Rectal smooth muscle tissue (tissue), 1 donor: Measurements from ENCODE around the gene LRP11.

Experiments used
- H3K27ac ChIP-seq: one replicate; pipeline ENCODE4 v1.7.0; 2013; ENCODE audit warnings: low read depth, low read length, inconsistent platforms
- H3K27me3 ChIP-seq: one replicate; pipeline ENCODE4 v1.7.0; 2013; ENCODE audit warnings: low read length; ENCODE audit not compliant: control insufficient read depth, insufficient read depth
- H3K36me3 ChIP-seq: one replicate; pipeline ENCODE4 v1.7.0; 2013; ENCODE audit warnings: low read length; ENCODE audit not compliant: control insufficient read depth, insufficient read depth
- H3K4me1 ChIP-seq: one replicate; pipeline ENCODE4 v1.7.0; 2013; ENCODE audit warnings: low read length; ENCODE audit not compliant: control insufficient read depth, insufficient read depth
- H3K4me3 ChIP-seq: one replicate; pipeline ENCODE4 v1.7.0; 2013; ENCODE audit warnings: low read length
- H3K9ac ChIP-seq: one replicate; pipeline ENCODE4 v1.7.0; 2013; ENCODE audit warnings: low read length

The LRP11 gene

GRCh38 chr6:149904661-149905370 is 40.7 kb upstream of the LRP11 start:
- Histone ChIP-seq H3K27ac (no peak overlapping the region), H3K4me1 (no peaks in the 10 kb centered on the region), H3K36me3 (no peaks in the 10 kb centered on the region), H3K4me3 (no peak overlapping the region), H3K9ac (no peak overlapping the region), H3K27me3 (no peaks in the 10 kb centered on the region)

DNA sequence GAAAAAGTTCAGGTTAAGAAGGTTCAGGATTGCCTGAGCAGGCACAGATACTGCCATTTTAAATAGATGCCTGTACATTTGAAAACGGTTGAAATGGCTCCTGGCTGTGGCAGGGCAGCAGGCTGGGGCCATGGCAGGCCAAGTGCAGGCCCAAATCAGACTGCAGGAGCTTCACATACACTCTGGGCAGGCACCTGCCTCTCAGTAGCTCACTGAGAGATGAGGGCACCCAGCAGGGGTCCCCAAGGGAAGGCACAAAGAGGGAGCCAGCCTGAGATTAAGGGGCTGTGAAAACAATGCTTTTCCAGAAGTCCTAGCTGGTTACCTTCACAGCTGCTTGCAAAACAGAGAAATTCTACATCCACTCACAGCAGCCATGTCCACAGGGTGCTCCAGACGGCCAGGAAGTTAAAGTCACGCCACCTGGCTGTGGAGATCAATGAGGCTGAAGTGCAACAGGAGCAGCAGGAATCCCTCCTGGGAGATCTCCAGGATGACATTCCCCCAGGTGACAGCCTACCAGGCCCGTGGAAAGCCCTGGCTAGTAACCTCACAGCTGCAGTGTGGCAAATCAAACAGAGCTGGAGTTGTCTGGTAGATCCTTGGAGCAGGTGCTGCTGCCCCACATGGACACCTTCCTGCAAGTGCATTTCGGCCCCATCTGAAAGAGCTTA is 39.9 kb upstream of the LRP11 start:
- no peaks in the 10 kb centered on the region for H3K27me3 ChIP-seq
- H3K4me1 ChIP-seq = no peaks in the 10 kb centered on the region
- no peak overlapping the region for H3K4me3 ChIP-seq
- H3K27ac ChIP-seq = no peak overlapping the region
- no peaks in the 10 kb centered on the region for H3K36me3 ChIP-seq
- H3K9ac ChIP-seq = no peak overlapping the region

GRCh38 chr6:149901444-149902140 is 37.4 kb upstream of the LRP11 start:
- Histone ChIP-seq H3K27ac (no peak overlapping the region), H3K9ac (no peak overlapping the region), H3K4me1 (peaks cover 3% of the 10 kb centered on the region), H3K4me3 (no peak overlapping the region), H3K36me3 (no peaks in the 10 kb centered on the region), H3K27me3 (peaks cover 2% of the 10 kb centered on the region)

DNA sequence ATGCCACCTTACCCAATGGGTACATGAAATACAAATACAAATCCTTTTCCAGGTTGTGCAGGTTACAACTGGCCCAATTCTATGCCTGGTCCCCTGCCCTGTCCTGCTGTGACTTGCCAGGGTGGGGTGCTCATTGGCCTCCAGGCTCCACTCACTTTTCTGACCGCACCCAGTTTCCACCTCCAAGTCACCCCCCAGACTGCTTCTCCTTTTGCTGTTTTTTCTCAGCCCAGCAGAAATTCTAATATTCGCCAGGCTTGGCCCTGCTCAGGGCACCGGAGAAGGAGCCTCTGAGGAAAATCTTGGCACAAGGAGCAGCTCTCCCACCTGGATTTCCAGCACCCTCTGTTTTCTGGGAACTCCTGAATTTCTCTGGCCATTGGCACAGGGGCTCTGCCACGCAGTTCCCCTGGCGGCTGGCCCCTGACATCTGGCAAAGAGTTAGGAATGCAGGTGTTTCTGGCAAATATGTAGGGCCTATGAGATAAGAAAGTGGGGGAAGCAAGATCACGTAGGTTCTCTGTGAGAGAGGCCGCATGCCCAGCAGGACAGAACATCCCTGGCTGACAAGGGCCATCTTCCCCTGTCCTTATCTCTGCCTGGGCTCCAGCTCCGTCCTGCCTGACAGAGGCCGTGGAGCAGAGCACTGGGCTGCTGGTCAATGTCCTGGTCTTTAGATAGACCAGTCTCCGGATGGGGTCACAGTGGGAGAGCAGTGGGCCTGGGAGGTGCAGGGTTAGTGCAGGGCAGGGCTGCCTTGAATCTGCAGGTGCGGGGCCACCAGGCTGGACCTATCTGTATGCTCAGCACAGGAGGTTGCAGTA is 36.7 kb upstream of the LRP11 start:
- no peak overlapping the region for H3K4me3 ChIP-seq
- H3K4me1 ChIP-seq = peaks cover 3% of the 10 kb centered on the region
- no peak overlapping the region for H3K9ac ChIP-seq
- no peaks in the 10 kb centered on the region for H3K36me3 ChIP-seq
- H3K27me3 ChIP-seq = peaks cover 2% of the 10 kb centered on the region
- H3K27ac ChIP-seq = no peak overlapping the region

DNA sequence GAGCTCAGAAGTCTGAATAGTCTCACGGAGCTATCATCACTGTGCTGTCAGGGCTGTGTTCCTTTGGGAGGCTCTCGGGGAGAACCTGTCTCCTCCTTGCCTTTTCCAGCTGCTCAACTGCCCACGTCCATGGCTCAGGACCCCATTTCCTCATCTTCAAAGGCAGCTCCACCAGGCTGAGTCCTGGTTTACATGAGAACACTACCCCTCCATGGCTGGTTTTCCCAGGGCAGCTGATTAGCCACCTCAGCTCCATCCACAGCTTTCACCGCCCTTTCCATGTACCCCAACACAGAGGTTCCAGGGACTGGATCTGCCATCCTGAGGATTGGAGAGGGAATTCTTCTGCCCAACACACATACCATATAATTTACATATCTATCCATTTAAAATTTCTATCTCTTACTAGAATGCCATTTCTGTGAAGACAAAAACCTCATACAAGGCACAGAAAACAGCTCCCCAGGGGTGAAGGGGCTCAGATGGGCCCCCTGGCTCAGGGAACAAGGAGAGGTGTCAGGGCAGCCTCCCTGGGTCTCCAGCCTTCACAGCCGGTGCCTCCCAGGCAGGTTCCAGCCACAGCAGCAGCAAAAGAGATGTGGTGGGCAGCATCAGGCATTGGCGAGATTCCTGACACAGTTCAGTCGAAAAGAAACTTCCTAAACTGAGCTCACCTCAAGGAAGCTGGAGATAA is 35.9 kb upstream of the LRP11 start:
- no peak overlapping the region for H3K9ac ChIP-seq
- no peaks in the 10 kb centered on the region for H3K36me3 ChIP-seq
- no peak overlapping the region for H3K4me3 ChIP-seq
- H3K4me1 ChIP-seq = peaks cover 7% of the 10 kb centered on the region
- no peak overlapping the region for H3K27ac ChIP-seq
- peaks cover 2% of the 10 kb centered on the region for H3K27me3 ChIP-seq

DNA sequence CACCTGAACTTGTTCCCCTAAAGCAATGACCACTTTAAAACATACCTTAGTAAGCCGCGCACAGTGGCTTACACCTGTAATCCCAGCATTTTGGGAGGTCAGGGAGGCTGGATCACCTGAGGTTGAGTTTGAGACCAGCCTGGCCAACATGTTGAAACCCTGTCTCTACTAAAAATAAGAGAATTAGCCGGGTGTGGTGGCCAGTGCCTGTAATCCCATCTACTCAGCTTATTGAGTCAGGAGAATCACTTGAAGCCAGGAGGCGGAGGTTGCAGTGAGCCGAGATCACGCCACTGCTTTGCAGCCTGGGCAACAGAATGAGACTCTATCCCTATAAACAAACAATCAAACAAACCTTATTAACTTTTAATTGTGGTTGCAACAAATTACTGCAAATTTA is 35.3 kb upstream of the LRP11 start:
- Histone ChIP-seq H3K27ac (no peak overlapping the region), H3K27me3 (peaks cover 2% of the 10 kb centered on the region), H3K36me3 (no peaks in the 10 kb centered on the region), H3K4me3 (no peak overlapping the region), H3K9ac (no peak overlapping the region), H3K4me1 (peaks cover 9% of the 10 kb centered on the region)

DNA sequence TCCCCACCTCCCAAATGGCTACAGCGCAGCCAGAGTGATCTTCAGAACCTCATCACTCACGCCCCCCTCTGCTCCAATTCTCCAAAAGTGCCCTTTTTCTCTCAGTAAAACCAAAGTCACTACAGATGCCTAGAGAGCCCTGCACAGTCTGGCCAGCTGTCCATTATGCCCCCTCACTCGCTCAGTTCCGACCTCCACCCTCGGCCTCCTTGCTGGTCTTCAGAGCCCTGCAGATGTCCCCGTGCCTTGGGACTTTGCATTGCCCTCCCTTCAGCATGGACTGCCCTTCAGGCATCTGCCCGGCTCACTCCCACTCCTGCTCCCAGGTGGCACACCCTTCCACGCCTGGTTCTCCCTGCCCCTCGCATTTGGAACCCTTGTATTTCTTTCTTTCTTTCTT is 34.8 kb upstream of the LRP11 start:
- no peak overlapping the region for H3K9ac ChIP-seq
- no peaks in the 10 kb centered on the region for H3K36me3 ChIP-seq
- peaks cover 9% of the 10 kb centered on the region for H3K4me1 ChIP-seq
- H3K27ac ChIP-seq = no peak overlapping the region
- no peak overlapping the region for H3K4me3 ChIP-seq
- H3K27me3 ChIP-seq = peaks cover 2% of the 10 kb centered on the region

- Histone ChIP-seq H3K4me1 (peaks cover 9% of the 10 kb centered on the region), H3K9ac (no peak within 1 kb of the TSS), H3K36me3 (no peaks in the 10 kb centered on the region), H3K27me3 (peaks cover 2% of the 10 kb centered on the region), H3K4me3 (peak within 1 kb of the TSS; percentile 22), H3K27ac (peak within 1 kb of the TSS; percentile 35)
These were observed 33.9 kb upstream of the LRP11 start, which contains the start of gene RAET1E for GRCh38 chr6:149897855-149898744. TSS of gene RAET1E (minus strand) at chr6:149898113. CDS start at chr6:149890901, 7,212 bp downstream.

DNA sequence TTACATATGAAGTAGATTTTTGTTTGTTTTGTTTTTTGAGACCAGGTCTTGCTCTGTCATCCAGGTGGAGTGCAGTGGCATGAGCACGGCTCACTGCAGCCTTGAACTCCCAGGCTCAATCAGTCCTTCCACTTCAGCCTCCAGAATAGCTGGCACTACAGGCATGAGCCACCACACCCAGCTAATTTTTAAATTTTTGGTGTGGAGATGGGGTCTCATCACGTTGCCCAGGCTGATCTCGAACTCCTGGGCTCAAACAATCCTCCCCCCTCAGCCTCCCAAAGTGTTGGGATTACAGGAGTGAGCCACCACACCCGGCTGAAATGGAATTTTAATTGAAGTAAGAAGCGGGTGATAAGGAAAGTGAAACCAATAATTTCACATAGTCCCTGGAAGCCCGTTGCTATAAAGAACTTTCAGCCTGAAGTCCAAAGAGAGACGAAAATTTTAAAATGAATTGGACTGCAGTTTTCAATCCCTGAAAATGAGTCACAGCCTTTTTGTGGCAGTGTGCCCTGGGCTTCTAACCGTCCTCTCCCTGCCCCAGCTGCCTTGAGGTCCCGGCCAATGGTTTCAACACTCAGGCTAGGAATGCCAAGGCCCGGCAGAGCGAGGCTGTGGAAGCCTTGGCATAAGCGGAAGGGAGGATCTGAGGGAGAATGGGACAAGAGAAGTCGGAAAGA is 33.0 kb upstream of the LRP11 start:
- H3K27ac ChIP-seq = peak overlapping the region; percentile 35
- peaks cover 9% of the 10 kb centered on the region for H3K4me1 ChIP-seq
- no peak overlapping the region for H3K9ac ChIP-seq
- no peaks in the 10 kb centered on the region for H3K36me3 ChIP-seq
- peaks cover 2% of the 10 kb centered on the region for H3K27me3 ChIP-seq
- H3K4me3 ChIP-seq = peak overlapping the region; percentile 22

DNA sequence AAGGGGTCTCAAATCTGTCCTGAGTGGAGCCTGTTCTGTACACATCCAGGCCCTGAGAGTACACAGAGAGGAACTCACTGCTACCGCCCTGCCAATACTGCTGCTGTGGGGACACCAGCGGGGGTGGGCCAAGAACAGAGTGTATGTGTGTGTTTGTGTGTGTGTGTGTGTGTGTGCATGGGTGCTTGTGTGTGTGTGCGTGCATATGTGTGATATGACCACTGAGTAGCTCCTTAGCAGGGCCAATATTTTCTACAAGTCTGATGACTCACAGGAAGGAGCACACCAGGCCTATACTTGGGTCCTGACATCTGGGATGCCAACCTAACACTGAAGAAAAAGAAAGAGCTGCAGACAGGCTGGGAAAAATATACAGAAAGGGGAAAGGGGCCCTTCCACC is 32.3 kb upstream of the LRP11 start:
- H3K27ac ChIP-seq = no peak overlapping the region
- no peaks in the 10 kb centered on the region for H3K36me3 ChIP-seq
- no peak overlapping the region for H3K9ac ChIP-seq
- H3K27me3 ChIP-seq = peaks cover 2% of the 10 kb centered on the region
- H3K4me1 ChIP-seq = peaks cover 9% of the 10 kb centered on the region
- no peak overlapping the region for H3K4me3 ChIP-seq
